K562 (cell line): ENCODE data around the gene CARMIL1. TPM values are rescaled to one million over a fixed set of nuclear protein-coding genes. Genes with fewer than 3 reads are reported as not detected.
A peak's percentile ranks its signal among the peaks of the same experiment; 100 is the strongest.

Source experiments
- CBX1 ChIP-seq: sonication (generic); IDR thresholded peaks from 2 replicates; pipeline ENCODE4 v1.6.1; 2016; ENCODE audit warnings: antibody characterized with exemption, low read depth, mild to moderate bottlenecking
- CREM ChIP-seq: IDR thresholded peaks from 2 replicates; pipeline ENCODE4 v1.6.1; 2014; ENCODE audit warnings: antibody characterized with exemption, low read depth
- CTBP1 ChIP-seq: fragments of 450-650 bp; IDR thresholded peaks from 2 replicates; pipeline ENCODE4 v1.6.1; 2016; ENCODE audit warnings: borderline replicate concordance
- ETV1 ChIP-seq: fragments of 450-650 bp; conservative IDR thresholded peaks from 2 replicates; pipeline ENCODE4 v1.6.1; 2016; ENCODE audit warnings: missing genetic modification characterization, control low read depth, low read depth, missing compliant biosample characterization
- ETV5 ChIP-seq: sonication (generic); formaldehyde crosslinking; IDR thresholded peaks from 2 replicates; pipeline ENCODE4 v1.4.0; 2020; ENCODE audit warnings: low read depth, mild to moderate bottlenecking, missing genetic modification reagents
- HLTF ChIP-seq: fragments of 450-650 bp; IDR thresholded peaks from 2 replicates; pipeline ENCODE4 v1.6.1; 2016
- HOXB6 ChIP-seq: fragments of 250-450 bp; sonication (Bioruptor Pico); IDR thresholded peaks from 2 replicates; pipeline ENCODE4 v1.5.1; 2022; ENCODE audit warnings: mild to moderate bottlenecking, borderline replicate concordance
- ILF3 ChIP-seq: fragments of 450-650 bp; IDR thresholded peaks from 2 replicates; pipeline ENCODE4 v1.6.1; 2018; ENCODE audit warnings: antibody characterized with exemption, mild to moderate bottlenecking, moderate library complexity, borderline replicate concordance
- ILK ChIP-seq: fragments of 450-650 bp; IDR thresholded peaks from 2 replicates; pipeline ENCODE4 v1.6.1; 2016; ENCODE audit warnings: missing genetic modification characterization, low read depth, mild to moderate bottlenecking, missing compliant biosample characterization, moderate library complexity, borderline replicate concordance
- NFE2L1 ChIP-seq: fragments of 450-650 bp; IDR thresholded peaks from 2 replicates; pipeline ENCODE4 v1.6.1; 2016; ENCODE audit warnings: missing genetic modification characterization, low read depth, mild to moderate bottlenecking, missing compliant biosample characterization, moderate library complexity, borderline replicate concordance
- PCBP1 ChIP-seq: fragments of 200-400 bp; formaldehyde crosslinking; IDR thresholded peaks from 2 replicates; pipeline ENCODE4 v1.6.1; 2018; ENCODE audit warnings: mild to moderate bottlenecking, low read depth, low read length; ENCODE audit not compliant: poor library complexity, severe bottlenecking
- PTBP1 ChIP-seq: fragments of 200-400 bp; formaldehyde crosslinking; IDR thresholded peaks from 2 replicates; pipeline ENCODE4 v1.6.1; 2017; ENCODE audit warnings: low read depth, low read length
- SFPQ ChIP-seq: fragments of 200-400 bp; formaldehyde crosslinking; IDR thresholded peaks from 2 replicates; pipeline ENCODE4 v1.6.1; 2017; ENCODE audit warnings: mild to moderate bottlenecking, low read depth, low read length, moderate library complexity
- SMARCA4 ChIP-seq: fragments of 450-650 bp; IDR thresholded peaks from 2 replicates; pipeline ENCODE4 v1.6.1; 2016
- TAL1 ChIP-seq: fragments of 450-650 bp; IDR thresholded peaks from 2 replicates; pipeline ENCODE4 v1.6.1; 2016; ENCODE audit warnings: mild to moderate bottlenecking
- TFAP4 ChIP-seq: sonication (generic); formaldehyde crosslinking; IDR thresholded peaks from 2 replicates; pipeline ENCODE4 v1.8.0; 2022; ENCODE audit warnings: missing genetic modification reagents, mild to moderate bottlenecking, moderate library complexity, borderline replicate concordance
- ZC3H11A ChIP-seq: IDR thresholded peaks from 2 replicates; pipeline ENCODE4 v1.6.1; 2012; ENCODE audit warnings: low read depth, low read length, improper control_type of control experiment
- polyA plus RNA-seq, 8 experiments: library from polyadenylated mRNA; depleted of rRNA in 4 of 8; stranded (reverse) in 5 of 8; unstranded in 3 of 8; fragments of >200 nt; fragmentation: Nextera tagmentation in 2 of 8; fragmentation: Illumina TruSeq in 1 of 8; extraction: Ambion mirVana in 2 of 8; extraction: Trizol in 1 of 8; gene quantifications; 2 replicates each; pipeline versions ENCODE4 v1.2.1 to v1.2.3, GENCODE V29; 2011 to 2014; ENCODE audit warnings: inconsistent platforms in 1 of 8, missing spikeins in 1 of 8
- total RNA-seq, 7 experiments: library from RNA; depleted of rRNA in 6 of 7; stranded (reverse); fragments of >200 nt in 6 of 7; fragmentation: Illumina TruSeq in 2 of 7; extraction: Trizol in 2 of 7; gene quantifications; 2 replicates each; pipeline versions ENCODE4 v1.2.1 to v1.2.3, GENCODE V29; 2011 to 2021; ENCODE audit warnings: low replicate concordance in 1 of 7
- TF ChIP-seq, protein P1 (sequence below): fragments of 250-450 bp; sonication (Bioruptor Pico); IDR thresholded peaks from 2 replicates; pipeline ENCODE4 v1.4.0; 2020; ENCODE audit warnings: borderline replicate concordance
- TF ChIP-seq, protein P2 (sequence below): fragments of 250-450 bp; sonication (Bioruptor Pico); IDR thresholded peaks from 2 replicates; pipeline ENCODE4 v1.8.0; 2021; ENCODE audit warnings: mild to moderate bottlenecking, moderate library complexity
- TF ChIP-seq, protein P3 (sequence below), 2 experiments: fragments of 450-650 bp in 1 of 2; IDR thresholded peaks; 2 replicates each; pipeline ENCODE4 v1.6.1; 2011 to 2017; ENCODE audit warnings: low read depth in 2 of 2, antibody characterized with exemption in 1 of 2, borderline replicate concordance in 1 of 2, low read length in 1 of 2, mild to moderate bottlenecking in 1 of 2, mixed read lengths in 1 of 2; ENCODE audit not compliant: control insufficient read depth in 1 of 2

Gene CARMIL1
- total and polyA plus RNA-seq, 9 of the 15 experiments (the other 6 are each of a cell fraction or from before 2014, with no cell fraction given), result 0.04 to 0.32 (median 0.10) TPM; not detected in 1

DNA sequence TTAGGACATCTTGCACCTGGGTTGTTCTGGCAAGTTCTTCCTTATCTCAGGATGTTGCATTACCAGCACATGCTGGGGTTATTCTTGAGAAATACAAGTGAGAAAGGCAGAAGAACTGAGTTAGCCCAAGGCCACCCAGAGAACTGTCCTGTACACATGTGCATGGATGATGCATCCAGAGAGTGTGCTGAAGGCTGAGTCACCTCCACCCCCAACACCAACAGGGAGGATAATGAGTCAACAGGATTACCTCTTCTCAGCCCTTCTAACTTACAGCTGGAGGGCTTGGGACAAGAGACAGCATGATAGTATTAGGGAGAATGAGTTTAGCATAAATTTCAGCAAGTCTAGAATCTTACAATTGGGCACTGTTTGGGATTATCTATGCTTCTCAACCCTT lies 381.3 kb downstream of the CARMIL1 start (continued):
- no peak for TF ChIP-seq ILF3
- TF ChIP-seq, protein P1, sequence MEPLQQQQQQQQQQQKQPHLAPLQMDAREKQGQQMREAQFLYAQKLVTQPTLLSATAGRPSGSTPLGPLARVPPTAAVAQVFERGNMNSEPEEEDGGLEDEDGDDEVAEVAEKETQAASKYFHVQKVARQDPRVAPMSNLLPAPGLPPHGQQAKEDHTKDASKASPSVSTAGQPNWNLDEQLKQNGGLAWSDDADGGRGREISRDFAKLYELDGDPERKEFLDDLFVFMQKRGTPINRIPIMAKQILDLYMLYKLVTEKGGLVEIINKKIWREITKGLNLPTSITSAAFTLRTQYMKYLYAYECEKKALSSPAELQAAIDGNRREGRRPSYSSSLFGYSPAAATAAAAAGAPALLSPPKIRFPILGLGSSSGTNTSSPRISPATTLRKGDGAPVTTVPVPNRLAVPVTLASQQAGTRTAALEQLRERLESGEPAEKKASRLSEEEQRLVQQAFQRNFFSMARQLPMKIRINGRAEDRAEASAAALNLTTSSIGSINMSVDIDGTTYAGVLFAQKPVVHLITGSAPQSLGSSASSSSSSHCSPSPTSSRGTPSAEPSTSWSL, result no peak
- TF ChIP-seq, protein P2, sequence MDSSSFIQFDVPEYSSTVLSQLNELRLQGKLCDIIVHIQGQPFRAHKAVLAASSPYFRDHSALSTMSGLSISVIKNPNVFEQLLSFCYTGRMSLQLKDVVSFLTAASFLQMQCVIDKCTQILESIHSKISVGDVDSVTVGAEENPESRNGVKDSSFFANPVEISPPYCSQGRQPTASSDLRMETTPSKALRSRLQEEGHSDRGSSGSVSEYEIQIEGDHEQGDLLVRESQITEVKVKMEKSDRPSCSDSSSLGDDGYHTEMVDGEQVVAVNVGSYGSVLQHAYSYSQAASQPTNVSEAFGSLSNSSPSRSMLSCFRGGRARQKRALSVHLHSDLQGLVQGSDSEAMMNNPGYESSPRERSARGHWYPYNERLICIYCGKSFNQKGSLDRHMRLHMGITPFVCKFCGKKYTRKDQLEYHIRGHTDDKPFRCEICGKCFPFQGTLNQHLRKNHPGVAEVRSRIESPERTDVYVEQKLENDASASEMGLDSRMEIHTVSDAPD (CRISPR knock-in tag), result no peak
- TF ChIP-seq ZC3H11A, result no peak
- TF ChIP-seq ETV1, result no peak
- 0 out of 2 replicates have a peak, but pooled peaks have one; percentile 20 for TF ChIP-seq CREM
- no peak for TF ChIP-seq ETV5 (CRISPR knock-in tag)
- no peak for TF ChIP-seq HLTF
- TF ChIP-seq CBX1, result no peak
- TF ChIP-seq TFAP4 (CRISPR knock-in tag), result no peak
- TF ChIP-seq SFPQ, result no peak
- TF ChIP-seq ILK (tag), result no peak
- no peak for TF ChIP-seq PTBP1
- no peak for TF ChIP-seq NFE2L1 (tag)
- TF ChIP-seq SMARCA4, result 0 out of 2 replicates have a peak, but pooled peaks have one; percentile 28
- no peak for TF ChIP-seq CTBP1
- no peak for TF ChIP-seq TAL1
- TF ChIP-seq, protein P3, sequence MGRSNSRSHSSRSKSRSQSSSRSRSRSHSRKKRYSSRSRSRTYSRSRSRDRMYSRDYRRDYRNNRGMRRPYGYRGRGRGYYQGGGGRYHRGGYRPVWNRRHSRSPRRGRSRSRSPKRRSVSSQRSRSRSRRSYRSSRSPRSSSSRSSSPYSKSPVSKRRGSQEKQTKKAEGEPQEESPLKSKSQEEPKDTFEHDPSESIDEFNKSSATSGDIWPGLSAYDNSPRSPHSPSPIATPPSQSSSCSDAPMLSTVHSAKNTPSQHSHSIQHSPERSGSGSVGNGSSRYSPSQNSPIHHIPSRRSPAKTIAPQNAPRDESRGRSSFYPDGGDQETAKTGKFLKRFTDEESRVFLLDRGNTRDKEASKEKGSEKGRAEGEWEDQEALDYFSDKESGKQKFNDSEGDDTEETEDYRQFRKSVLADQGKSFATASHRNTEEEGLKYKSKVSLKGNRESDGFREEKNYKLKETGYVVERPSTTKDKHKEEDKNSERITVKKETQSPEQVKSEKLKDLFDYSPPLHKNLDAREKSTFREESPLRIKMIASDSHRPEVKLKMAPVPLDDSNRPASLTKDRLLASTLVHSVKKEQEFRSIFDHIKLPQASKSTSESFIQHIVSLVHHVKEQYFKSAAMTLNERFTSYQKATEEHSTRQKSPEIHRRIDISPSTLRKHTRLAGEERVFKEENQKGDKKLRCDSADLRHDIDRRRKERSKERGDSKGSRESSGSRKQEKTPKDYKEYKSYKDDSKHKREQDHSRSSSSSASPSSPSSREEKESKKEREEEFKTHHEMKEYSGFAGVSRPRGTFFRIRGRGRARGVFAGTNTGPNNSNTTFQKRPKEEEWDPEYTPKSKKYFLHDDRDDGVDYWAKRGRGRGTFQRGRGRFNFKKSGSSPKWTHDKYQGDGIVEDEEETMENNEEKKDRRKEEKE (IDR thresholded peaks at IDR 0.05; ENCODE audit: borderline replicate concordance in 1 of 2, control insufficient read depth in 1 of 2, low read depth in 2 of 2, low read length in 1 of 2), result no peak
- no peak for TF ChIP-seq HOXB6 (CRISPR knock-in tag)
- no peak for TF ChIP-seq PCBP1
